Measurements from ENCODE around the gene FYCO1. TPM values are rescaled to one million over a fixed set of nuclear protein-coding genes. Genes with fewer than 3 reads are reported as not detected.

The FYCO1 gene
- total RNA-seq, 1 donor from 2014 or later: 73.2 TPM

DNA sequence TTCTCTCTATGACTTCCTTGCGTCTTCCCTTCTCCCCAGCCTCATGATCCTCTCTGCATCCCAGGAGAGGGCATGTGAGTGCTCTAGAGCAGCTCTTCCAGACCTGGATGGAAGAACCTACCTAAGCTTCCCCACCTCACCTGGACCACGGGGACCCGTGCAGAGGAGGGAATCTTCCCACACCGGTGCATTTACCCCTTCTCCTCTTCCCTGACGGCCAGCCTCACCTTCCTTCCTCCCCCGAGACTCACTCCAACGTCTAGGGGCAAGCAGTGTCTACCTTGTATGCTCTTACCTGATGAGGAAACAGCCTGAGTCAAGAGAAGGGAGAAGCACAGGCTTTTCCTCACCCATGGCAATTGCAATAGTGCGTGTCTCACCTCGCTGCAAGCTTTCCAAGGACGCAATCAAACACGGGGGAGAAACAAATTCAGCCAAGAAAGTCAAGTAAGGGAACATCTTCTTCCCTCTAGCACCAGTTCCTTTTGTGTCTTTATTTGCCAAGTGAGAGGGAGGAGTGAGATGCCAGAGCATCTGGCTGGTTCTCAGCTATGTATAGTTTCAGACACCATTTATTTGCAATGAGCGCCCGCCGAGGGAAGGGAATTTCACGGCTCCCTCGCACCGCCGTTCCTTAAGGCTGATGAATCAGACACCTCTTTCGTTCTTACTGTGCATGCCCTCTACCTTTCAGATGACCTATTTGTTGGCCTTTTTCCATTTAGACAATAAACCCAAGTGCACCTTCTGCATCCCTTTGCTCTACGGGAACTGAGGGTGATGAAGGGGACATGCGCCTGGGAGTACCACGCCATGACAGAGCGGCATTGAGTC is 111.0 kb downstream of the FYCO1 start:
- no peak for DNase-seq

DNA sequence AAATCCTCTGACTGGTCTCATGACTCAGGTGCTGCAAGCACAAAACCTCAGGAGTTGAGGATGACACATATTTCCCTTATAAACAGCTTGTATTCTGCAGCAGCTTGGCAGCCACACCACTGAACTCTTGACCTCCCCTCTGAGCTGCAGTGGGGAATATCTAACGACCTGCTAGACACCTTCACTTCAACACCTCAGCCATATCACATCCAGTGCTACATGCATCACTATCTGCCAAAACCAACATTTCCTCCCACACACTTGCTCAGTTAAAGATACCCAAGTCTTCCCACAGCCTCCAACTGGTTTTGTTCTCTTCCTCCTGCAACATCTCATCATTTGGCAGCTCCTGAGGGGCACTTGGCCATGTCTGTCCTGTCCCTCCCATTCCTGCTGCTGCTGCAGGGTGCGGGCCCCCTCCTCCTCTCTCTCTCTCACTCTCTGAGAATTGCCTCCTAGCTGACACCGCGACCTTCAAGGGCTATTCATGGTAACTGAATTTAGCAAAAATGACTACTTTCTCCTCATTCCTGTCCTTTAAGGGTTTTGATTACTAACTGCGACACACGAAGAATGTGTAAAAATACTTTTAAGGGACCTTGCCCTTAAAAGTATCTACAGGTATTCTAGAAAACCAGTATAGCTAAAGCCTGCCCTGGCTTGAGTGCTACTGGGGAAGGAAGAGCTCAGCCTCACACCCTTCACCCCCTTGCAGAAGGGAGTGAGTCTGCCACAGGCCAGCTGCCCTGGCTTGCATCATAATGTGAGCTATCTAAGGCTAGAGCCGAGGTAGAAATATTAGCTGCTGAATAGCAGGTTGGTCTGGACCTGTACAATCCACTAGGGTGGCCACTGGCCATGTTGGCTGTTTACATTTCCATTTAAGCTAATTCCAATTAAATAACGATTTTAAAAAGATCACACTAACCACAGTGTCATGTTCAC is 114.3 kb downstream of the FYCO1 start:
- no peak for DNase-seq

DNA sequence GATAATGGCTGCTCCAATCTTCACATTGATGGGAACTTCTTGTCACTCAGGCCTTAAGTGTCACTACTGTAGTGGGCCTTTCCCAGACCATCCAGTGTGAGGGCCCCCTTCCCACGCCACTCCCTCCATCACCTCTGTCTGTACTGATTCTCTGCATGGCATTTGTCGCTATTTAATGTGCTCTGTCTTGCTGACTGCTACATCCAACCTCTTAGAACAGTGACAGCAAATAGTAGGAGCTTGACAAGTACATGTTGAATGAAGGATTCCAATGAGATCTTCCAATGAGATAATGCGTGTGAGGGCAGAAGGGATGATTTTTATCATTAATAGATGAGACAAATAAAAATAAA is 114.9 kb downstream of the FYCO1 start:
- no peak for DNase-seq

DNA sequence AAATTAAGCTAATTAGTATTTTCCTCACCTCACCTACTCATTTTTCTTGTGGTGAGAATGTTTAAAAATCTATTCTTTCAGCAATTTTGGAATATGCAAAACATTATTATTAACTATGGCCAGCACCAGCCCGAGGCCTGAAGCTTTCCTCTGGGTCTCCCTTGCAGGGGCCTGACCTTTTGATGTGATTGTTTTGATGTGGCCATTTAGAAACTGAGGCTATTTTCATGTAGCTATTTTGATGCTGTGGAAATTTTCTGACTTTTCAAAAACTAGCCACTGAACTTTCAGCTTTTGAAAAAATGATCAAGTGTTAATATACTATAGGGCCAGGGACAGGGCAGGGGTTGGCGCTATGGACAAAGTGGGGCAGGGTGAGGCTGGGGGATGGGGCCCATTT is 117.5 kb downstream of the FYCO1 start:
- DNase-seq: no peak

DNA sequence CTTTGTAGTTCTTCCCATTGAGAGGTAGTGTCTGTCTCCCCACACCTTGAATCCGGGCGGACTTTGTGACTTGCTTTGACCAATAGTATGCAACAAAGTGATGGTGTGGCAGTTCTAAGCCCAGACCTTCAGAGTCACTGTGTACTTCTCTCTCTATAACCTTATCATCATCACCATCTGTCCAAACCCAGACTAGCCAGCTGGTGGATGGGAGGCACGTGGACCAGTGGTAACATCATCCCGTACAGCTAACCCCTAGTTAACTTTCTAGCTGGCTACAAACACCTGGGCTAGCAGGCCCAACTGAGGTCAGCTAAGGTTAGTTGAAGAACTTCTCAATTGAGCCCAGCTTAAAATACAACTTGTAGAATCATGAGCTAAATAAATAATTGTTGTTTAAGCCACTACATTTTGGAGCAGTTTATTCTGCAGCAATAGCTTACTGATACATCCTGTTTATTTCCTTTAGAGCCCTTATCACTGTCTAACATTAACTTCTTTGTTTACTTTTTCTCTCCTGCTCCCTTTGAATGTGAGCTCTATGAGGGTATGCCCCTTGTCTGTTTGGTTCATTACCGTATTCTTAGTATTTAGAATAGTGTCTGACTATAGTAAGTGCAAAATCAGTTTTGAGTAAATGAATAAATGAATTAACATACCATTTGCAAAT is 120.8 kb downstream of the FYCO1 start:
- DNase-seq: no peak

DNA sequence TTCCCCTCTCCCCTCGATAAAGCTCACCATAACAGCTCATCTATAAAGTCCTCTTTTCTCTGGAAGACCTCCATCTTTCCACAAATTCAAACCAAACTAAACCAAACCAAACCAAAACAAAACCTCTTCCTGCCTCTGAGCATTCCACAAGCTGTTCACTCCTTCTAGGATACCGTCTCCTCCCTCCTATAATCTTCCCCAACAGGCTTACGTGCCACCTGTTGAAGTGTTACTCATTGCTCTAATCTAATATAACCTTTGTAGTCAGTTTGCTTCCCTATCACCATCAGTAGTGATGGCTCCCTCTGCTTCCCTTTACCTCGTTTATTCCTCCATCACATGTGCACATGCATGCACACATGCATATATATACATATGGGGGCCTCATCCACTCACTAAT is 122.0 kb downstream of the FYCO1 start:
- no peak for DNase-seq

DNA sequence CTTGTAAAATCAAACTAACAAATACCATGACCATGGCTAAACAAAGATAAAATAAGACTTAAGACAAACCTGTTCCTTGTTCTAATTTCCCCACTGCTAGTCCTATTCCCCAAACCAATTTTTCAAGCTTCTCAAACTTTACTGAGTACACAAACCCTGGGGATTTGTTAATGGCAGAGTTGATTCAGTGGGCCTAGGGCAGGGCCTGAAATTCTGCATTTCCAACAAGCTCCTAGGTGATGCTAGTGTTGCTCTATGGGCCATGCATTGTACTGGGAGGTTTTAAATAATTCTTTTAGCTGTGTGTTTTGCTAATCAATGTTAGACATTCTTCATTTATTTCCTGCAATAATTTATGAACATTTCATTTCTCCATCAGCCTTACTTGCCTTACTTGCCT is 122.6 kb downstream of the FYCO1 start:
- no peak for DNase-seq

DNA sequence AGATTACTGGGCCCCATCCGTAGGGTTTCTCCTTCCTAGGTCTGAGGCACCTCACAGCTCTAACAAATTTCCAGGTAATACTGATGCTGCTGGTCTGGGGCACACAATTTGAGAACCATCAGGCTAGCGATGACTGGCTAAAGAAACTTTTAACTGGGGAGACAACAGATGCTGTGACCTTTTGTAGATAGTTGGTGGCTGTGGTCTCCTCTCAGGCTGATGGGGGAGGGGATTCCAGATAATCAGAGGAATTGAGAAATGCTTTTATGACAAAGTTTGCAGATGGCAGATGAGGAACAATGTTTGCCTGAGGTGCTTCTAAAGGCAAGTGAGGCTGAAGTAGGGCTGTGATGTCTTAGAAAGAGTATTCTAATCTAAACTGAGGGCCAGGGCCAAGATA is 123.1 kb downstream of the FYCO1 start:
- no peak for DNase-seq

DNA sequence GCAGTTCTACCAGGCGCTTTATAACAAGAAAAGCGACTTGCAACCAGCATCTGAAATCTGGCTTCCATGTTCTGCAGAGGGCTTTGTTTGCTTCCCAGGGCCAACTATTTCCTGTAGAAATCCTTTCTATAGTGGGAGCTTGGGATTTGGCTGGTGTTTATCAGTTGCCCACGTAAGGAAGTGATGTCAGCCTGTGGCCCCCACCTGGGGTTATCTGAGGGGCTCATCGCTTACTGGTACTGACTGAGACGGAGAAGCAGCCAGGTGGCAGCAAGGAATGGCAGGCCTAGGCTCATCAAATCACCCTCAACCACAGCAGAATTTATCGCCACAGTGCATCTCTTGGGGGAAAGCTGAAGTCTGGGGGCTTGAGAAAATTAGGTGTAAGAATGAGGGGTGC is 123.8 kb downstream of the FYCO1 start:
- DNase-seq: no peak

DNA sequence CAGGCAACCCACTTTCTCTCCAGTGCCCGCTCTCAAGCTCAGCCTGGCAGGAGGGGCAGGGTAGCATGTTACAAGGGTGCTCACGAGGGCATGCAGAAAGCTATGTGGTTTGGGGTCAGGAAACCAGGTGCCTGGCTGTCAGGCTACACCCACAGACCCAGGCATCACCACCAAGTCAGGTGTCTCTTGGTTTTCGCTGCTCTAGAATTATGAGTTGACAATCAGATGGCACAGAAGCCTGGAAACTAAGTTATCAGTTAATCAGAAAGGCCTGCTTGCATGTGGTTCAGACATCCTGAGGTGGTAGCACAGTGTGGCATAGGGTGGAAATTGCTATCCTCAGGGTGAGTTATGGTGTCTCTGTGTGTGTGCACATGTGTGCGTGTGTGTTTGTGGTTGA is 125.5 kb downstream of the FYCO1 start:
- no peak for DNase-seq

DNA sequence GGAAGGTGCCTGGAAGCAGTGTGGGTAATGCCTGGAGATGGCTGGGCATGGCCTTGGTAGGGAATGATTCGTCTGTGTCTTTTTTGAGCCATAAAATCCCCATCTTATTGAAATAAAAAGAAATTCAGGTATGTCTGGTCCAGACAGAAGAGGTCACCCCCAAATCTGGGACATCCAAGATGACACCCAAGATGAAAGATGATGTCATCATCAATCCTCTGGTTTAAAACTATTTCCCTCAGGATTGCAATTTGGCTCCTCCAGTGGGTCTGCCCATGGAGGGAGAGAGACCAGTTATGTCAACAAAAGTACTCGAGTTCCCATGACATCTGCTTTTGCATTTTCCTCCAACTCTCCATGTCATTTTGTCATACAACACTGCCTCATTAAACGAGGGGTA is 126.0 kb downstream of the FYCO1 start:
- DNase-seq: no peak

DNA sequence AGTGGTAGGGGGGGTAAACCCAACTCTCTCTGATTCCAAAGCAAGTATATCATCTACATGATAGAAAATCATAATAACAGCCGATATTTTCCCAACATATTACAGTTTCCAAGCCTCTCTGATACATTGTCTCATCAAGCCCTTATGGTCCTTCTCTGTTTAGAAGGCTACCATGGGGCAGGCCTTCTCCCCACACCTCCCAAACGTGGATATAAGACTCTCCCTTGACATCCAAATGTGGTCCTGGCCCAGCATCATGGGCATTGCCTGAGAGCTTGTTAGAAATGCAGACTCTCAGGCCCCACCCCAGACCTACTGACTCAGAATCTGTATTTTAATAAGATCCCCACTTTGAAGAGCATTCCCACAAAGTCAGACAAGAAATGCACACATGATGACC is 127.0 kb downstream of the FYCO1 start:
- DNase-seq: no peak

DNA sequence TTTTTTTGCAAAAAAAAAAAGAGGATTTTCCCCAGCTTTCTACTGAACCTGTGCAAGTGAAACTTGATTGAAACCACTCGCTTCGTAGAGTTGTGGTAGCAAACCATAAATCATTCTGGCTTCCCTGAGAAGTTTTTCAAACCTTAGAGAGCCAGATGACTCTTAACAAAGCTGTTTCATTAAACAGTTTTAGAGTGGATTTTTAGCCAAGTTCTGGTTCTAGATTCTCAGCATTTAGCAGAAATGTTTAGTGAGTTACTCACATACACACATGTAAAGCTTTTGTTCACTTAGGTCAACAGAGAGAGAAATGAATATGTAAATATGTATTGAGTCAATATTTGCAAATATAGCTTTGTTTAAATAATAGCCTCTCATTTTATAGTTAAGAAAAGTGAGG is 127.4 kb downstream of the FYCO1 start:
- DNase-seq: peak; percentile 2

Small RNA genes lying within 50 kb of the gene (small RNA-seq; reads per million reads assigned to genes)
- gene RF00019 (ENCODE audit: low replicate concordance): not detected

Other genes with a start within 250 kb of the FYCO1 start
- gene SLC6A20, start 199.3 kb downstream of the FYCO1 start, total RNA-seq: 1.2 TPM
- gene LZTFL1, start 153.7 kb downstream of the FYCO1 start, total RNA-seq: 25.2 TPM
- 0.10 TPM for gene CCR9, start 109.3 kb downstream of the FYCO1 start, total RNA-seq
- gene CXCR6, start 52.4 kb downstream of the FYCO1 start, total RNA-seq: 0.41 TPM
- not detected for gene XCR1, start 31.7 kb upstream of the FYCO1 start, total RNA-seq
- gene CCR1, start 212.5 kb upstream of the FYCO1 start, total RNA-seq: 1.2 TPM
- 0.51 TPM for gene CCR3, start 246.6 kb upstream of the FYCO1 start, total RNA-seq

Measured in tongue (tissue), 3 donors.